ENCODE results near the gene C9. TPM values are rescaled to one million over a fixed set of nuclear protein-coding genes. Genes with fewer than 3 reads are reported as not detected.

C9 gene
- not detected in 2 replicates for total RNA-seq

DNA sequence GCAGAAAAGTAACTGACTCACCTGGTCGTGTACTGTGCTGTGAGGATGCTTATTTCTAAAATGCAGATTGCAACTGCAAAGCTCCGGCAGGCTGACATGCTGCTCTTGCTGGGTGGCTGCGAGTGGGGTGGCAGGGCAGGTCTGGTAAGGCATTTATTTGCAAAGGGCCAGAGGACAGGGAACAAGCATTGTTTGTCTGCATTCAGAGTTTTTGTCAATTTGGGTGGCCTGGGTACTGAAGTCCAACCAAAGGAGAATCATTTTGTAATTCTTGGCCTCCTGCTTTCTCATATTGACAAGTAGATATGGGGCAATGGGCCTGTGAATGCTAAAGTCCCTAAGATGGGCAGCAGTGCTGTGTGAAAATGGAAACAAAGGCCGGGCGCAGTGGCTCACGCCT lies at the start of gene C9:
TSS of gene C9 (minus strand) at position 129 of the 400 bp plus-strand sequence. CDS start at position 98, 31 bp downstream.

Other genes with a start within 250 kb of the C9 start
- gene FYB1, start 144.9 kb downstream of the C9 start, total RNA-seq: 0.03 and 0.07 TPM in 2 replicates
- gene DAB2, start 60.5 kb upstream of the C9 start, total RNA-seq: 135 and 168 TPM in 2 replicates